Ishikawa (cell line): ENCODE data around the gene PIAS4.

Source experiments
- CEBPB ChIP-seq: IDR thresholded peaks from 2 replicates; pipeline ENCODE4 v1.6.1; 2012
- CREB1 ChIP-seq: IDR thresholded peaks from 2 replicates; pipeline ENCODE4 v1.6.1; 2012; ENCODE audit warnings: low read depth
- EGR1 ChIP-seq: IDR thresholded peaks from 2 replicates; pipeline ENCODE4 v1.6.1; 2012
- EP300 ChIP-seq: IDR thresholded peaks from 2 replicates; pipeline ENCODE4 v1.6.1; 2012; ENCODE audit warnings: borderline replicate concordance
- FOXM1 ChIP-seq: IDR thresholded peaks from 2 replicates; pipeline ENCODE4 v1.6.1; 2012; ENCODE audit warnings: low read depth, borderline replicate concordance
- NFIC ChIP-seq: IDR thresholded peaks from 2 replicates; pipeline ENCODE4 v1.6.1; 2012
- RAD21 ChIP-seq: IDR thresholded peaks from 2 replicates; pipeline ENCODE4 v1.6.1; 2012; ENCODE audit warnings: low read depth
- TAF1 ChIP-seq: IDR thresholded peaks from 2 replicates; pipeline ENCODE4 v1.6.1; 2012; ENCODE audit warnings: low read depth, mild to moderate bottlenecking
- TCF12 ChIP-seq: IDR thresholded peaks from 2 replicates; pipeline ENCODE4 v1.6.1; 2012; ENCODE audit warnings: low read depth
- TEAD4 ChIP-seq: IDR thresholded peaks from 2 replicates; pipeline ENCODE4 v1.6.1; 2012
- YY1 ChIP-seq: IDR thresholded peaks from 2 replicates; pipeline ENCODE4 v1.6.1; 2012; ENCODE audit warnings: low read depth
- ZBTB7A ChIP-seq: IDR thresholded peaks from 2 replicates; pipeline ENCODE4 v1.6.1; 2012; ENCODE audit warnings: low read depth
- TF ChIP-seq, protein P1 (sequence below): IDR thresholded peaks from 2 replicates; pipeline ENCODE4 v1.6.1; 2012
- TF ChIP-seq, protein P2 (sequence below): IDR thresholded peaks from 2 replicates; pipeline ENCODE4 v1.6.1; 2012; ENCODE audit warnings: low read depth, mild to moderate bottlenecking
- TF ChIP-seq, protein P3 (sequence below): IDR thresholded peaks from 2 replicates; pipeline ENCODE4 v1.6.1; 2012

Gene PIAS4

DNA sequence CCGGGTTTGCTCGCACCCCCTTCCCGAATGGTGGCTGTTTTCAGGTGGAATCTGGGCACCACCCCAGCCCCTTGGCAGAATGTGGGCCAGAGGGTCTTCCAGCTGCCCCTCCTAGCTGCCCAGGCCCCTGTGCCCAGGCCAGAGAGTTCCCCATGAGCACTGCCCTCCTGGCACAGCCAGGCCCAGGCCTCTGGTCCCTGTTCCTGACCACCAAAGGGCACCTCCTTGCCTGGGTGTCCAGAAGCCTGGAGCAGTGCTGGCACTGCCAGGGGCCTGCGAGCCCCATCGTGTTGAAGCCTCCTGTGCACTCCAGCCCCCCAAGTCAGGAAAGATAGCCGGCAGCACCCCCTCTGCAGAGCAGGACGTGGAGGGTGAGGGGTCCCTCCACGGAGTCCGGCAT, 23.4 kb downstream of the PIAS4 start:
- TF ChIP-seq, protein P1, sequence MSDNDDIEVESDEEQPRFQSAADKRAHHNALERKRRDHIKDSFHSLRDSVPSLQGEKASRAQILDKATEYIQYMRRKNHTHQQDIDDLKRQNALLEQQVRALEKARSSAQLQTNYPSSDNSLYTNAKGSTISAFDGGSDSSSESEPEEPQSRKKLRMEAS = no peak
- TF ChIP-seq, protein P2, sequence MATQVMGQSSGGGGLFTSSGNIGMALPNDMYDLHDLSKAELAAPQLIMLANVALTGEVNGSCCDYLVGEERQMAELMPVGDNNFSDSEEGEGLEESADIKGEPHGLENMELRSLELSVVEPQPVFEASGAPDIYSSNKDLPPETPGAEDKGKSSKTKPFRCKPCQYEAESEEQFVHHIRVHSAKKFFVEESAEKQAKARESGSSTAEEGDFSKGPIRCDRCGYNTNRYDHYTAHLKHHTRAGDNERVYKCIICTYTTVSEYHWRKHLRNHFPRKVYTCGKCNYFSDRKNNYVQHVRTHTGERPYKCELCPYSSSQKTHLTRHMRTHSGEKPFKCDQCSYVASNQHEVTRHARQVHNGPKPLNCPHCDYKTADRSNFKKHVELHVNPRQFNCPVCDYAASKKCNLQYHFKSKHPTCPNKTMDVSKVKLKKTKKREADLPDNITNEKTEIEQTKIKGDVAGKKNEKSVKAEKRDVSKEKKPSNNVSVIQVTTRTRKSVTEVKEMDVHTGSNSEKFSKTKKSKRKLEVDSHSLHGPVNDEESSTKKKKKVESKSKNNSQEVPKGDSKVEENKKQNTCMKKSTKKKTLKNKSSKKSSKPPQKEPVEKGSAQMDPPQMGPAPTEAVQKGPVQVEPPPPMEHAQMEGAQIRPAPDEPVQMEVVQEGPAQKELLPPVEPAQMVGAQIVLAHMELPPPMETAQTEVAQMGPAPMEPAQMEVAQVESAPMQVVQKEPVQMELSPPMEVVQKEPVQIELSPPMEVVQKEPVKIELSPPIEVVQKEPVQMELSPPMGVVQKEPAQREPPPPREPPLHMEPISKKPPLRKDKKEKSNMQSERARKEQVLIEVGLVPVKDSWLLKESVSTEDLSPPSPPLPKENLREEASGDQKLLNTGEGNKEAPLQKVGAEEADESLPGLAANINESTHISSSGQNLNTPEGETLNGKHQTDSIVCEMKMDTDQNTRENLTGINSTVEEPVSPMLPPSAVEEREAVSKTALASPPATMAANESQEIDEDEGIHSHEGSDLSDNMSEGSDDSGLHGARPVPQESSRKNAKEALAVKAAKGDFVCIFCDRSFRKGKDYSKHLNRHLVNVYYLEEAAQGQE = no peak
- TF ChIP-seq FOXM1 = no peak
- TF ChIP-seq CEBPB = no peak
- TF ChIP-seq YY1 = no peak
- TF ChIP-seq ZBTB7A = no peak
- TF ChIP-seq TEAD4 = no peak
- TF ChIP-seq EP300 = no peak
- no peak for TF ChIP-seq TAF1
- TF ChIP-seq TCF12 = no peak
- no peak for TF ChIP-seq EGR1

DNA sequence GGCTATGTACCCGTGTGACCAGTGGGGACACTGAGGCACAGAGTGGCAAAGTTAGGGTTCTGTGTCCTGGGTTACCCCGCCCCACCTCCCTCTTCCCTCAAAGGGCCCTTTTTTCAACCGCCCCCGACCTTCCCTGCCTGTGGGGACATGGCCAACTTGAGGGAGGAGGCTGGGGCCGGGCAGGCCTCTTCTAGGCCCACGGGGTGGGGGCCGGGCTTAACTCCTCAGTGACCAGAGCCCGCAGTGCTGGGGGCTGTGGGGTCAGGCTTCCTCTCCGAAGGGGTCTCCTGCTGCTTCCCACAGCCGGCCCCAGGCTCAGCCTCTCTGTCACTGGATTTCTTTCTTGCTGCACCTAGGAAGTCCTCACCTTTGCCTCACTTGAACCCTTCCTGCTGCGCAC, 23.9 kb downstream of the PIAS4 start:
- TF ChIP-seq EP300 = no peak
- TF ChIP-seq, protein P3, sequence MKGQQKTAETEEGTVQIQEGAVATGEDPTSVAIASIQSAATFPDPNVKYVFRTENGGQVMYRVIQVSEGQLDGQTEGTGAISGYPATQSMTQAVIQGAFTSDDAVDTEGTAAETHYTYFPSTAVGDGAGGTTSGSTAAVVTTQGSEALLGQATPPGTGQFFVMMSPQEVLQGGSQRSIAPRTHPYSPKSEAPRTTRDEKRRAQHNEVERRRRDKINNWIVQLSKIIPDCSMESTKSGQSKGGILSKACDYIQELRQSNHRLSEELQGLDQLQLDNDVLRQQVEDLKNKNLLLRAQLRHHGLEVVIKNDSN = no peak
- no peak for TF ChIP-seq ZBTB7A
- TF ChIP-seq YY1 = no peak
- no peak for TF ChIP-seq EGR1
- no peak for TF ChIP-seq CREB1
- TF ChIP-seq TEAD4 = no peak
- TF ChIP-seq NFIC = no peak
- no peak for TF ChIP-seq RAD21
- TF ChIP-seq, protein P2 = no peak
- no peak for TF ChIP-seq CEBPB
- no peak for TF ChIP-seq TCF12
- TF ChIP-seq FOXM1 = no peak
- no peak for TF ChIP-seq TAF1
- TF ChIP-seq, protein P1 = no peak

DNA sequence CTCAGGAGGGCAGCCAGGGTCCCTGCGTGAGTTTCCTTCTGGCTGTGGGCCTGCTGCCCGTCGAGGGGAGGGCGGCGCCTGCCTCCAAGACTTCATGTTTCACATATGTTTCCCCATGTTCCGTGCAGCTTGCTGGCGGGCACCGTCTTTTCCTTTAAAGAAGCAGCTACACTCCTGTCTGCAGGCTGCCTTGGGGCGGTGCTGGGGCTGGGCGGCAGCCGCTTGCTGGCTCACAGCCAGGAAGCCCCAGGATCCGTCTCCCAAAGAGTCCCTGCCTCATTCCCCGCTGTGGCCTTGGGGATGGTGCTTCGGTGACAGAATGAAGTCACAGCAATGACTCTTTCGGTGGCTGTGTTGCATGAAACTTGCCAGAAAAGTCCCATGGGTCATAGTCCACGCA, 24.9 kb downstream of the PIAS4 start:
- TF ChIP-seq NFIC (peak; percentile 50), ZBTB7A (no peak), YY1 (no peak), CREB1 (no peak), RAD21 (no peak), TAF1 (no peak)
- TF ChIP-seq, protein P3 = no peak
- TF ChIP-seq, protein P2 = no peak

DNA sequence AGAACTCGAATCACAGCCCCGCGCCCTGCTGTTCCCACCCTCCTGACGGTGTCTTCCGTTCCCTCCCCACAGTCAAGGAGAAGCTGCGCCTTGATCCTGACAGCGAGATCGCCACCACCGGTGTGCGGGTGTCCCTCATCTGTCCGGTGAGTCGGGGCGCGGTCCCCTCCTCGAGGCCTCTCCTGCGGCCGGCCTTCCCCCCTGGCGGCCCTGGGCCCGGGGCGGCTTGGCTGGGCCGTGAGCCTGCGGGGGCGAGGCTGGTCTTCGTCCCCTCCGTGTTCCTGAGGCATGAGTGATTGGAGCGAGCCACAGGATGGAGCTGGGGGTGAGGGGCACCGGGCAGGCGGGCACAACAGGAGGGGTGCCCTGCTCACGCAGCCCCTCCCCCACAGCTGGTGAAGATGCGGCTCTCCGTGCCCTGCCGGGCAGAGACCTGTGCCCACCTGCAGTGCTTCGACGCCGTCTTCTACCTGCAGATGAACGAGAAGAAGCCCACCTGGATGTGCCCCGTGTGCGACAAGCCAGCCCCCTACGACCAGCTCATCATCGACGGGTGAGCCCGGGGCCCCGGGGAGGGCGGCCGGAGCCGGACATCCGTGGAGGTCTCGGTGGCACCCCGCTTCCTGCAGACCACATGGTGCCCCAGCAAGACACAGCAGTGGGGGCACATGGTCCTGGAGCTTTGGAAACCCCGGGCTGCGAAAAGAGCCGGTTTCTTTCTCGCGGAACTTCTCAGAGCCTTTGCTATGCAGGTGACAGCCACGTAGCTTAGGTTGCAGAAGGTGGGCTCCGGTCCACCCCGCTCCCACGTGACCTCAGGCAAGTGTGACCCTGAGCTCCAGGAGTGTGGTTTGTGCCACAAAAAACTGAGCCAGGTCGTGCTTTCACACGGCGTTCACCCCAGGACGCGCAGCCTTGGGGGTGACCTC, 25.8 kb downstream of the PIAS4 start:
- no peak for TF ChIP-seq CEBPB
- TF ChIP-seq, protein P3 = no peak
- TF ChIP-seq TEAD4 = no peak
- no peak for TF ChIP-seq CREB1
- TF ChIP-seq RAD21 = no peak
- TF ChIP-seq EGR1 = no peak
- TF ChIP-seq FOXM1 = no peak
- no peak for TF ChIP-seq NFIC
- no peak for TF ChIP-seq EP300
- TF ChIP-seq YY1 = no peak
- TF ChIP-seq TAF1 = no peak
- TF ChIP-seq ZBTB7A = no peak
- TF ChIP-seq, protein P2 = no peak
